Effector CD4-positive, alpha-beta T cell (primary cell): ENCODE results near the gene GNB1L.

Experiments used
- DNase-seq: peaks from one replicate; pipeline ENCODE4 v3.0.0-alpha.2; 2020

The GNB1L gene

DNA sequence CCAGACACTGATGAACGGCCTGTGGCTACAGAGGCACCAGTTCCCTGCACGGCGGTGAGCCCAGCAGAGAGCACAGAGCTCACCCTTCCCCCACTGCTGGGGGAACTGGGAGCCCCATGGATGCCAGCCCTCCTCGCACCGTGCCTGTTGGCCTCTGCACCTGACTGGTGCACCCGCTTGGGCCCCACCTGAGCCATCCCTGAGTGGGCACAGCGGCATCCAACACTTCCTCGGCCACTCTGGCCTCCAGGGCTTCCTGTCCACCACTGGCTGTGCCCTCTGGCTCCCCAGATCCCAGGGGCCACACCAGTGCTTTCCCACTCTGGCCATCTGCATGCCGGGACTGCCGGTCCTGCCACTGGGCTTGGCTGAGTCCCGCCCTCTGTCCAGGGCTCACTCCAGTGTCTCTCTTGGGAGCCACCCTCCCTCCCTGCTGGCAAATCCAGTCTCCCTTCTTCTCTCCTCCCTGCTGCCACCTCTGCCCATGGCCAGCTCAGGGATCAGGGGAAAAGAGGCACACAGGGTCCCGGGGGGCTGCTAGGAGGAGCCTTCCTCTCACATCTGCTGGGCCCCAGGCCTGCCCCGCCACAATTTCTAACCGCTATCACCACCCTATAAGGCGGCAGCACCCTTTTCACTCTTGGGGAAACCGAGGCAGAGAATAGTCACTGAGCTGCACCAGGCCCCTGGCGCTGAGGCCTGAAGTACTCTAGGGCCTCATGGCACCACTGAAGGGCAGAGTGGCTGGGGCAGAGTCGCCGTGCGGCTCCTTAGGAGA is 33.0 kb downstream of the GNB1L start:
- no peak for DNase-seq

DNA sequence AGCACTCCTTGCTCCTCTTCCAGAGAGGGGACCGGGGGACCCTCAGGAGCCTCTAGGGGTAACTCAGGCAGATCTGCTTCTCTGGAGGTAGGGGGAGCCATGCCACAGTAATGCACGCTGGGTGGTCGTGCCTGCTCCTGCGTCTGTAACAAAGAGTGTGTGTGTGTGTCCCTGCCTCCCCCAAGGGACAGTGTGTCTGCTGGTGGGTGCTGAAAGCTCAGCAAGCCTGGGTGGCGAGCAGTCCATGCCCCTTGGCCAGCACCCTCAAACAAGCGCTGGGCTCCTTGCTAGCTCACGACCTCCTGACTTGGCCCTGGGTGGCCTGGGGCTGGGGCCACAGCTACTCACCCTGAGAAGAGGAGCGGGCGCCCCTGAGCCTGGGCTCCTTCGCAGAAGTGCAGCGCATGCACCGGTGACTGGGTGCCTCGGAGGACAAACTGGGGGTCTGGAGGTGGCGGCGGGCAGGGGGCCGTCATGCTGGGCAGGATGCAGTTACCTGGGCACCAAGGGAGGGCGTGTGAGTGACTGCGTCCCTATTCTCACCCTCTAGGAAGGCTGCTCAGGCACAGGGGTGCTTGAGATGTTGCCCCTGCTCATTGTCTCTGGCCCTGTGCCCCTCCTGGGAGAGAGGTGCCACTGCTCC is 33.7 kb downstream of the GNB1L start:
- DNase-seq, result no peak

DNA sequence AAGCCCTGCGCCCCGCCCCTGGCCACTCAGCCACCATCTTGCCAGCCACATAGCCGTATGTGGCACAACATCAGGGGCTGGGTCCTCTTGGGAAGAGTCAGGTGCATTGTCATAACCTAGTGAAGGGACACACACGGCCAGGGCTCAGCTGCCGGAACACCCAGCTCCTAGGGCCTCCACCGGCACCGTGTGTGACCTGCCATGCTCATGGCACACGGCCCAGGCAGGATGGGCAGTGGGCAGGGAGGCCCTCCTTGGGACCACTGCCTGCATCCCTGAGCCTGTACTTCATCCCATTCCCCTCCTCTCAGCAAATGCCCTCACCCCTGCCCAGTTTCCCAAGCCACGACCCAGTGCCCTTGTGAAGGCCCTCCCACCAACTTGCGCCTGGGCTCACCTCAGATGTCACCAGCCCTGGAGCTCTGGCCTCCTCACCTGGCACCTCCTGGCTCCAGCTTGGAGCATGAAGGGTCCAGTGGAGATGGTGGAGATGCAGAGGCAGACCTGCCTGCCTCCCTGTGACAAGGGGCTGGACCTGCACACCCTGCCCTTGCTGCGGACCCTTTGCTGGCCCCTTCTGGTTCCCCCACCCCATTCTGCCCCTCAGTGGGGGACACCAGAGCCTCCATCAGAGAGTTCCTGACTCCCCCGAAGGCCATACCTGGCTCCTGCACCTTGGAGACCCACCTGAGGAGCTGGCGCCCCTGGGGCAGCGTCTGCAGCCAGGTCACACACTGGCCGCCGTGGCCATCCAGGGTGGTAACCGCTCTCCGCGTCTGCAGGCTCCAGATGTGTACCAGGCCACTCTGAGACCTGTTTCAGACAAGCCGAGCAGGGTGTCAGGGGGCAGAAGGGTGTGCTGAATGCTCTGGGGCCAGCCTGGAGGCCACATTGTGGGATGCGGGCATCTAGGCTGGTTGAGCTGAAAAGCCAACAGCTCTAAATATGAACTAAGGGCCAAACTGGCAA is 34.5 kb downstream of the GNB1L start:
- no peak for DNase-seq

DNA sequence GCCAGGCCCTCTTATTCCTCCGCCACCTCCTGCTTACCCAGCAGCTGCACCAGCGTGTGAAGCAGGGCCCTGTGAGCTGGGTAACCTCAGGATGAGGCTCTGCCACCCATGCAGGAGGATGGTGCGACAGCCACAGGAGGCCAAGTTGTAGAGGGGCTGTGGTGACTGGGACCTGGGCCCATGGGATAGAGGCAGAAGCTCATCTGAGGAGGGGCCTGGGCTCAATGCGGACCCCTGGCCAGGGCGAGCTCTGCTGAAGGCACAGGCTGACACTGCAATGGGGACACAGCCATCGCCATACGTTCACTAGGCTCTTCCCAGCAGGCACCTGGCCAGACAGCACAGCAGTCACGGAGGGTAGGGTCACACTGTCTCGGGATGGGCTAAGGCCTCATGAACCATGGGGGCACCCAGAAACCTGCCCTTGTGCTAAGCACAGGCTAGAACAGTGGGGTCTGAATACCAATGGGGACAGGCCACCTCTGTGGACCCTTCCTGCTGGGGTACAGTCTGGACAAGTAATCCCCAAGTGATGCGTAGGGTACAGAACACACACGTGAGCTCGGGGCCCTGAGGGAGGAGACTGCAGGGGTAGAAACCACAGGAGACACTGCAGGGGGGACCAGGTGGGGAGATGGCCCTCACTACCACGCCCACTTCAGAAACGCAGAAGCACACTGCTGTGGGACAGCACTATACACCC is 35.3 kb downstream of the GNB1L start:
- no peak for DNase-seq

DNA sequence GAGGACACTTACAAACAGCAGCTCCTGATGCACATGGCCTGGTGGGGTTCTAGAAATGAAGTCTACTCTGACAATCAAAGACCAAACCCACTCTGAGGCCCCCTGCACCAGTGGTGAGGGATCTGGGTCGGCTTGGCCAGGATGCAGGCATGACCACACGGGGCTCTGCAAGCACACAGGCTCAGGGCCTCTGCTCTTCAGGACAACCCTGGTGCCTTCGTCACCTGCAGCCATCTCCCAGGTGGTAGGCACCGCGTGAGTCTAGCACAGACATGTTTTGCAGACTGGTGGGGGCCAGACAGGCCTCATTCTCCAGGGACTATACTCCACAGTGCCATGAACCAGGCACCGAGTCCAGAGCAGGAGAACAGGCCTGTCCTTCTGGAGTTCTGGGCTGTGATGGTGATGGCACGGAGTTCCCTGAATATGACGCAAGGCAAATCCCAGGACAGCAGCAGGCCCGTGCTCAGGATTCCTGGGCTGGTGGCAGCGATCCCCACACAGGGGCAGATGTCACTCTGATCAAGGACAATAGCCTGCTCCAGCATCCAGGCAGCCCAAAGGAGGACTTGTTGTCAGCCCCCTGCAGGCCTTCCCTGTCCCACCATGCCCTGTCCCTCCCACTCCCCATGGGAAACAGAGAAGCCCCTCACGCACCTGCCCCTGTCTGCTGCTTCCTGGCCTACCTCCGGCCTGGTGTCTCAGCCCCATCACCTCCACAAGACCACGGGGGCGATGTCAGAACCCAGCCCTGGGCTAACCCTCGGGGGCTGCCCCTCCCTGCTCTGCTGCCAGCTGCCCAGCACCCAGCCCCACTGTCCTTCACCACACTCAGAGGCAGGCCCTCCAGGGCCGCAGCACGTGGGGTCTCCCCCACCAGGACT is 36.1 kb downstream of the GNB1L start:
- DNase-seq, result no peak

DNA sequence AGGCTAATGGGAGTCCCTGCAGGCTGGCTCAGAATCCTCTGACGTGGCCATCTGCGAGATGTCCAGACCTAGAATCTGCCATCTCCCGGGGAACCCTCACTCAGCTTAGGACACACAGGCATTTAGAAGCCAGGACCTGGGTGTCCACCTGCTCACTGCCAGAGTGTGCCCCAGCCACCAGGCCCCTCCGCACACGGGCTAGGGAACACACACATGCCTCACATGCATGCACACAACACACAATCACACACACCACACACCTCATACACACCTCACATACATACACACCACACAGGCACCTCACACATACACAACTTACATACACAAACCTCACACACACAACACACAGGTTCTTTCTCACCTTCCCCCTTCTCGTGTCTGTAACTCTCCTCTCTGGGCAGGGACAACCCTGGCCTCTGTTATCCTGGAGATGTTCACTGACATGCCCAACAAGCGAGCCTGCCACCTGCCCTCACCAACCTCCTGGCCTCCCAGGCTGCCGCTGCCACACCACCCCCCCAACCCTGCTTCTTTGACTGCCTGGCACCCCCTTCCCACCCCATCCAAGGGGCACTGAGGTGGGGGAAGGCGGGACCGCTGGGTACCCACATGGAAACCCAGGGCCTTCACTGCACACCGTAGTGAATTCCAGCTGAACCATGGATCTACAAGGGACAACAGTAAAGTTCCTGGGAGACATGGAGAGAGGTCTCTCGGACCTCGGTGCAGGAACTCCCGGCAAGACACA is 38.1 kb downstream of the GNB1L start:
- DNase-seq, result no peak

DNA sequence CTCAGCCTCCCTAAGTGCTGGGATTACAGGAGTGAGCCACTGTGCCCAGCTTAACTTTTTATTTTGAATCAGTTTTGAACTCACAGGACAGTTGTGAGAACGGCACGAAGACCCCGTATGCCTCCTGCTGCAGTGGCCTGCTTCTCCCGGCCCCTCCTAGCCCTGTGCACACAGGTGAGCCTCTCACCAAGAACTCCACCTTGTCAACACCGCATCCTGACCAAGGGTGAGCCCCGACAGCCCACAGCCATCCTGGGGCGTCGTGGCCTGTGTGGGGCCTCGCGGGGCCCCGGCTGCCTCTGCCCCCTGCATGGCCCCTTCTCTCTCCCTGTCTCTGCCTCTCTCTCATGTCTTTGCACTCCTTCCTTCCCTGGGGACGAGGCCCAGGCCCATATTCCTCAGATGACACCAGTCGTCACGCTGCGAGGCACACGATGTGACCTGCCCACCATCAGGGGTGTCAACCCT is 38.8 kb downstream of the GNB1L start:
- DNase-seq, result no peak

DNA sequence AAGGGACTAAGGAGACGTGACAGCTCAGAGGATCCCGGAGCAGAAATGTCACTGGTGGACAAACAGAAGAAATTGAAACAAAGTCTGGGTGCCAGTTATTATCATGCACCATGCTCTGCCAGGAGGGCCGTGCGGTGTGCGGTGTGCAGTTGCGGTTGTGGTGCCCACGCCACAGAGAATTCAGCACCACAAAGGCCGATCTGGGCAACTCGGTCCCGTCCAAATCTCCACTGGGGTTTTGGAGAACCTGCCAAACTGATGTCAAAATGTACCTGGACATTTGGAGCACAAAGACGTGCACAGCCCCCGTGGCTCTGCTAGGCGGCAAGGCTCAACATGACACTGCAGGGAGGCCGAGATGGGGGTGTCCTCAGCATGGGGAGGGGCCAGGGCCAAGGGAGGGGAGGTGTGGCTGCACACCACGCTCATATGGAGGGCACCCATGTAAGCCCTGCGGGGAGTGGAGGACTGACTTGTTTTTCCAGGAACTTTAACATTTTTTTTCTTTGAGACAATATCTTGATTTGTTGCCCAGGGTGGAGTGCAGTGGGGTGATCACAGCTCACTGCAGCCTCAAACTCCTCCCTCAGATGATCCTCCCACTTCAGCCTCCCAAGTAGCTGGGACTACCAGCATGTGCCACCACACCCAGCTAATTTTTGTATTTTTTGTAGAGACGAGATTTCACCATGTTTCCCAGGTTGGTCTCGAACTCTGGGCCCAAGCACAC is 39.4 kb downstream of the GNB1L start:
- DNase-seq, result no peak

DNA sequence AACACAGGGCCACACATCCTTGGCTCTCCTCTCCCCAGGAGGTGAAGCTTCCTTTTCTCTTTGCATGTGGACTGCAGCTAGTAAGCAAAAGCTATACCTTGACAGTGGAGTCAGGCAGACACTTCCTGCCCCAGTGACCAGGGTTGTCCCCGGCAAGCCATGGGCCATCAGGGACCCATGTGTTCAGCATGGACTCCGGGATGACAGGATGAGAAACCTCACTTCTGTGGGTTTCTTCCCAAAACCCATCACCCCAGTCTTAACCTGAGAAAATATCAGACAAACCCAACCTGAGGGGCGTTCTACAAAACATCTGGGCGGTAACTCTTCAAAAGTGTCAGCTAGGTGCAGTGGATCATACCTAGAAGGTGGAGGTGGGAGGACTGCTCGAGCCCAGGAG is 40.2 kb downstream of the GNB1L start:
- DNase-seq, result no peak

DNA sequence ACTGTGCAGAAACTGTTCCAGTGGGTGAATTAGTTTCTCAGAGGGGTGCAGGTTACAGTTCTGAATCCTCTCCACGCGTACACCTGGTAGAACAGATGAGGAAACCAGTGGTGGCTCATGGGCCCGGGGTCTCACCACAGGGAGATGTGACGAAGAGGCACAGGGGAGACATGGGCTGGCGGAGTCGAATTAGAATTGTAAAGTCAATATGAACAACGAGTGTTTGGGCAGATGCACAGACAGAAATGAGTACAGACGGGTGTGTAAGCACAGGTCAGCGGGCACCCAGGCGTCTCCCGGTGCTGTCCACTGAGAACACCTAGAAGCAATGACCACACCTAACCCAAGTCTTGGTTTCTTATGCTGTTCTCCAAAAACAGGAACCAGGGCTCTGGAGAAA is 41.8 kb downstream of the GNB1L start:
- no peak for DNase-seq

DNA sequence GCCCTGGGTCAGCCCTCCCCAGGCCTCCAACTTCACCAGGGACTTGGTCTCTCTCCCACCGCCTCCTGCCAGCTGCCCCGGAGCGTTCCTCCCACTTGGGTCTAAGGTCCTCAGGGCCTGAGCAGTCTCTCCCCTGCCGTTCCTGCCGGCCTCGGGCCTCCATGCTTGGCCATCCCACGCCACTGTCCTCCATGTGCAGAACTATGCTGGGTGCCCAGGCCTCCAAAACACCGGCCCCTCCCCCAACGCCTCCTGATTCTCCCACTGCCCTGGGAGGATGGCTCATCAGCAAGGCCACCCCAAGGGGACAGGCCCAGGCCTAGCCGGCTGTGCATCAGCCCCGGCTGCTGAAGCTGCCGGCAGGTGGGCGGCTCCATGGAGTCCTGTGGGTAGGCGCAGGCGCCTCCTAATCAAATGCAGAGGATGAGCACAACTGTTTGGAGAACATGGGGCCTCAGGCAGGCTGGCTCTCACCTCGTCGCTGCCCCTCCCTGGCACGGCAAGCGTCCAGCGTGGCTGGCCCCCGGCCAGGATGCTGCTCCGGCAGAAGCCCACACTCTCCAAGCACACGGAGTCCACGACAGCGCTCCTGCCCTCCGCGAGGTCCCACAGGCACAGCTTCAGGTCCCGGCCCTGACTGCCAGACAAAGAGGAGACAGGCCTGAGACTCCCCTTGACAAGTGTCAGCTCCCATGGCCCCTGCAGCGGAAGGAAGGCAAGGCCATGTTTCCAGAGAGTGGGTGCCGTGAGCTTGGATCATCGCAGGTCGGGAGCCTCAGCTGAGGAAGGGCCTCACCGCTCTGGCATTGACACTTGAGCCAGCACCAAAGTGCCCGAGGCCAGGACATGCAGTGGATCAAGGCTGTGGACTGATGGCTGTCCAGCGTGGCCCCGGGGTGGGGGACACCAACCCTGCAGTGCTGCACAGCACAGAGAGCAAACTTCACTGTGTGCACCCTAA is 42.6 kb downstream of the GNB1L start:
- no peak for DNase-seq

DNA sequence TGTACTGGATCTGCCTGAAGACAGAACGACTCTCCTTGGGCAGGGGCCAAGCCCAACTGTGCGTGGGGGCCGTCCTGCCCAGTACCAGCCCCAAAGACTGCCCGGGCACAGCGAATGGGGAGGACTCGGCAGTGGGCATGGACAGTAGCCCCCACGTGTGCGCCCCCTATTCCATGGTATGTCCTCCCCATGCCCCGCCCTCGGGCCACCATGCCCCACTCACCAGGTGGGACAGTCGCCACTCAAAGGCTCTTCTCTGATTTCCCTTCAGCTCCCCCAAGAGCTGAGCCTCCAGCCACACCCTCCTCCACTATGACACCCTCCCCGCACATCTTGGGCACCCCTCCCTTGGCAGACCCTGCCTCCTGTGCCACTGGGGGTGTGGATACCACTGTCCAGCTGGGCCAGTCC is 43.5 kb downstream of the GNB1L start:
- no peak for DNase-seq

DNA sequence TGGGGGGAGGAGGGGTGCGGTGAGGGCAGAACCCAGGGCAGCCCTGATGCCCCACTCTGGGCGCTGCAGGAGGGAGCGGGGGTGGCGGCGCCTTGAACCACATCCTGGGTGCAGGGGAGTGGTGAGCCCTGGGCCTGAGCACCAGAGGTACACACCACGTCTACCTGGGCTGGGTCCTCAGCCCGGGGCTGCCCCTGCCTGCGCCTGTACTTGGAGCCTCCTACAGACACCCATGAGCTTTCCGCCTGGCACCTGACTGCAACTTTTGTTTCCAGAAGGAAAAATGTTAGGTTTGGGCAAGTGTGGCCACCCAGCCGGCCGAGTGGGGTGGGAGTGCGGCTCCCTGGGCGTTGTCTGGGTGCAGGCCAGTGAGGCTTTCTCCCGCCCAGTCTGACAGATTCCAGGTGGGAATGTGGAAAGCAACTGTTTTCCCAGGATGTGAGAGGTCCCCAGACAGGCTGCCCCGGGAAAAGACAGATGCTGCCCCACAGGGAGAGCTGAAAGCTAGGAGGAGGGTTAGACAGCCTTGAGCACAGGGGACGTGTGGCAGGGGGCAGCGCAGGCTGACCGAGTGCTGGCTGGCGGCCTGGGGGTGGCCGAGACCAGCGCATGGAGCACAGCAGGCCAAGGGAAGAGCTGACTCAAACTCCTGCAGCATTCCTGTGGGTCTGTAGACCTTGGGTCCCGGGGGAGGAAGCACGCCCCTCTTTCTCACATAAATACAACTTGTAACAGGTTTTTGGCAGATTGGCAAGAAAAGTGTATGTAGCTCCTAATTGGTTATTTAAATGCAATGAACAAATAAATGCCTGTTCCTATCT is 44.1 kb downstream of the GNB1L start:
- no peak for DNase-seq

DNA sequence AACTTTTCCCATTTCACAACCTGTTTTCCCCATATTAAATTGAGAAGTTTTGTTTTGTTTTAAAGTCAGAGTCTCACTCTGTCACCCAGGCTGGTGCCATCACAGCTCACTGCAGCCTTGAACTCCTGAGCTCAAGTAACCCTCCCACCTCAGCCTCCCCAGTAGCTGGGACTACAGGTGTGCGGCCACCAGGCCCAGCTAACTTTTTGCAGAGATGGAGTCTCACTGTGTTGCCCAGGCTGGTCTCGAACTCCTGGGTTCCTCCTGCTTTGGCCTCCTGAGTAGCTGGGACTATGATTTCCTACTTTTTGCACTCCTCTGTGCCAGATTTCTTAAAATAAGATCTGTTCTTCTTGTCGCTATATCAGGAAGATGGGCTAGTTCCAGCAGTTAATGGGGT is 44.9 kb downstream of the GNB1L start:
- no peak for DNase-seq

DNA sequence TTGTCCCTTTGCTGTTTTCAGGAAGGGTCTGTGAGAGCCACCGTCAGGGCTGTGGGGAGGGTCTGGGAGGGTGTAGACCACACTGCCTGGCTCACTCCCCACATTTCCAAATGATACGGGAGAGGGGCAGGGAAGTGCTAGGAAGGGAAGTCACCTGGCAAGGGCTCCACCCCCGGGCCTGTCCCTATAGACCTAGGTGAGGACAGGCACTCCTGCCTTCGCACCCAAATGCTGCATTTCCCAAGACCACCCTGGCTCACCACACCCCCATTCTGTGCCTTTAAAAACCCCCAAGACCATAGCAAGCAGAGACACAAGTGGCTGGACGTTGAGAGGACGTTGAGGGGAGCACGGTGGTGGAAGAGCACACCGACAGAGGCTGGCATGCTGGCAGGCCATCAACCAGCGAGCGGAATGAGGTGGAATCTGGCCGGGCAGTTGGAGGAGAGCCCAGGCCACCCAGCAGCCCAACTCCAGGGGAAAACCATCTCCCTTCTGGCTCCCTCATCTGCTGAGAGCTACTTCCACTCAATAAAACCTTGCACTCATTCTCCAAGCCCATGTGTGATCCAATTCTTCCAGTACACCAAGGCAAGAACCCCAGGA is 45.7 kb downstream of the GNB1L start:
- no peak for DNase-seq

DNA sequence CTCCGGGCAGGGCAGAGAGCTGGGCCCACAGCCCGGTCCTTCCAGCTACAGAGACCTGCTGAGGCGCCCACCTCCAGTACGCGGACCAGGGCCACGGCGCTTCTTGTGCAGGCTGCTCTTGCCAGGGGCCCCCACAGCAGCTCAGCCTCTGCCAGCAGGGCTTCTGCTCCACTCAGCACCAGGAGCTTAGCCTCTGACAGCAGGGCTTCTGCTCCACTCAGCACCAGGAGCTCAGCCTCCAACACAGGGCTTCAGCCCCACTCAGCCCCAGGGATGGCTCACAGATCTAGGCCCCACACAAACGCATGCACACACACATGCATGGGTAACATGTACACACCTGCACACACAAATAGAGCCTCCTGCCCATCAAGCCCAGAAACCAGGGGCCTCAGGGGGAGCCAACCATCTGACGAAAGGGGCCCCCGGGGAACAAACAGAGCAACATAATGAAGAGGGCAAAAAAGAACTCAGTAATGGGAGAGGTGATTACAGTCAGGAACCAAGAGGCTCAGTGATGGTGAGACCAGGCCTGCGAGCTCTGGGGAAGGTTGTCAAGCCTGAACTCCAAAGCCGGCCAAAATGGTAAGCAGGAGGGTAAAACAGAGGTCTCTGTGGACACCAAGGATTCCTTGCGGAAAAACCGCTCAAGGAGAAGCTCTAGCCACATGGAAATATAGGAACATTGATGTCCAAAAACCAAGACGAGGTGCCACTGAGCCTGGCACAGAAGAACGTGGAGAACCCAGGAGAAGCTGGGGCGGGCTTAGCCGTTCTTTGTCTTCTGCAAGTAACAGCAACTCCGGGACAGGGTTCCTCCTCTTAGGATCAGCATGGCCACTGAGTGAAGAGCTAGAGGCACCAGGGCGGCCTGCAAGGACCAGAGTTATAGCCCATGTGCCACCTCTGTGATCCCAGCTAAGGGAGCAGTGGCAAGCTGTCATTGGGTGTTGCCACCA is 46.5 kb downstream of the GNB1L start:
- no peak for DNase-seq
